Fibroblast of pulmonary artery (primary cell): ENCODE measurements around the gene CLN5.

Experiments
- DNase-seq: peaks from one replicate; pipeline ENCODE4 v3.0.0-alpha.2; 2010; ENCODE audit warnings: low read depth
- H3K4me3 ChIP-seq: replicated peaks from 2 replicates; pipeline ENCODE4 v1.5.1; 2011; ENCODE audit warnings: low read depth, mild to moderate bottlenecking, control low read depth, low read length, moderate library complexity
- TF ChIP-seq, protein P1 (sequence below): IDR thresholded peaks from 2 replicates; pipeline ENCODE4 v1.5.1; 2011; ENCODE audit warnings: mild to moderate bottlenecking, control low read depth, low read length, inconsistent platforms; ENCODE audit errors: missing control alignments

Gene CLN5

DNA sequence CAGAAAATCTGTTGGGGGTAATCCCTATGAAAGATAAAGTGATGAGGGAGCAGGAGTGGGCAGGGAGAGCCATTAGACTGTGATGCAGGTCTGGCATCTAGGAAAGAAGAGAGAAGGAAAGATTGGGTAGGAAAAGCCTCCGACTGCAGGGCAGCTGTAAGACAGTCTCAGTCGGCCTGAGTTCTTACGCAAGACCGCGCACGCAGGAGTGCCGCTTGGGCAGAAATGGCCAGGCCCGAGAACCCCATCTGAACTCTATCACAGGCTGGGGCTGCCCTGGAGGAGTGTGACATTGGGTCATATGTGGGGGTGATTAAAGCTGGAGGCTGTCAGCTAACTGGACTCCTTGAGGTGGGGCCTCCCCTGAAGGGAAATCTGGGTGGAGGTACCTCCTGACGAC, 49.0 kb downstream of the CLN5 start:
- H3K4me3 ChIP-seq, result no peak overlapping the region
- no peak for DNase-seq
- TF ChIP-seq, protein P1, sequence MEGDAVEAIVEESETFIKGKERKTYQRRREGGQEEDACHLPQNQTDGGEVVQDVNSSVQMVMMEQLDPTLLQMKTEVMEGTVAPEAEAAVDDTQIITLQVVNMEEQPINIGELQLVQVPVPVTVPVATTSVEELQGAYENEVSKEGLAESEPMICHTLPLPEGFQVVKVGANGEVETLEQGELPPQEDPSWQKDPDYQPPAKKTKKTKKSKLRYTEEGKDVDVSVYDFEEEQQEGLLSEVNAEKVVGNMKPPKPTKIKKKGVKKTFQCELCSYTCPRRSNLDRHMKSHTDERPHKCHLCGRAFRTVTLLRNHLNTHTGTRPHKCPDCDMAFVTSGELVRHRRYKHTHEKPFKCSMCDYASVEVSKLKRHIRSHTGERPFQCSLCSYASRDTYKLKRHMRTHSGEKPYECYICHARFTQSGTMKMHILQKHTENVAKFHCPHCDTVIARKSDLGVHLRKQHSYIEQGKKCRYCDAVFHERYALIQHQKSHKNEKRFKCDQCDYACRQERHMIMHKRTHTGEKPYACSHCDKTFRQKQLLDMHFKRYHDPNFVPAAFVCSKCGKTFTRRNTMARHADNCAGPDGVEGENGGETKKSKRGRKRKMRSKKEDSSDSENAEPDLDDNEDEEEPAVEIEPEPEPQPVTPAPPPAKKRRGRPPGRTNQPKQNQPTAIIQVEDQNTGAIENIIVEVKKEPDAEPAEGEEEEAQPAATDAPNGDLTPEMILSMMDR, result no peak

DNA sequence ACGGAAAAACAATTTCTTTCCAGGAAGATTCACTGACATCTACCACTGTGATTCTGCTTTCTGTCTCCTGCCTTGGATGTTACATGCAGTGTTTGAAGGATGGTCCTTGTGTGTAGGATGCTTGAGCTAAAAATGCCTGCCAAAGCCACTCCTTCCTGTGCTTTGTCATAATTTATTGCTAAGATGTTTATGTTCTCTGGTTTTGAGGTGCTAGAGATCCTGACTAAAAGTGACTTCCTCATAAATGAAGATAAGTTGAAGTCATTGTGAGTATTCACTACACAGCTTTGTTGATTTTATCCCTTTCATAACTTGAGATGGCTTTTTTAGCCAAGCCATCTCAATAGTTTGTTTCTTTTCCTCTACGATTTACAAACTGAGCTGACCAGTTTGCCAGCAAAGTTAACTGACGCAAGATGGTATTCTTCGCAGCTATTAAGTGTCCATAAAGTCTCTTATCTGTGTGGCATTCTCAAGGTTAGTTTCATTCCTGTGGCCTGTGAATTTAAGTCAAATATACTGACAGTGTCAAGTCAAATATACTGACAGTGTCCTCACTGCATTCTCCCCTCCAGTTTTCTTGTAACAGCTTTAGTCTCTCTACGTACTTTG, 50.8 kb downstream of the CLN5 start:
- no peak for DNase-seq
- no peak overlapping the region for H3K4me3 ChIP-seq
- TF ChIP-seq, protein P1, result no peak

DNA sequence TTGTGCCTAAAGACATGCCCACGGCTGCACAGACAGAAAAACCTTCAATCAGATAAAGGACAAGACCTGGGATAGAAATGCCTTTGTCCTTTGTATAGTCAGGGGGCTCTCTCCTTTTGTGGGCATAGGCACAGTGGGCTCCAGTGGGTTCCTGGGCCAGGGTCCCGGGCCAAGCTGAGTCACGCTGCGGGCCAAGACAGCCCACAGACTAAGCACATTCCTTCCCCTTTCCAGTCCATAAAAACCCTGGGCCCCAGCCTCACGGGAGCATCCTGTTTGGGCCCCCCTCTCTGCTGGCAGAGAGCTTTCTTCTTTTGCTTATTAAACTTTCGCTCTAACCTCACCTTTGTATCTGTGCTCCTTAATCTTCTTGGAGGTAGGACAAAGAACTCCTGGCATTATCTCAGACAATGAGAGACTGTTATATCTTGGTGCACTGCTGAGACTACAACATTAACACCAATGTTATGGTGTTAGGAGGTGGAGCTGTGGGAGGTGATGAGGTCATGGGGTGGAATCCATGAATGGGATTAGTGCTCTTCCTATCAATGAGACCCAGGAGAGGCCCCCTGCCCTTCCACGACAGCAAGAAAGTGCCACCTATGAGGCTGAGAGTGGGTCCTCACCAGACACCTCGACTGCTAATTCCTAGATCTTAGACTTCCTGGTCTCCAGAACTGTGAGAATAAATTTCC, 55.9 kb downstream of the CLN5 start:
- H3K4me3 ChIP-seq, result no peak overlapping the region
- TF ChIP-seq, protein P1, result no peak
- no peak for DNase-seq

DNA sequence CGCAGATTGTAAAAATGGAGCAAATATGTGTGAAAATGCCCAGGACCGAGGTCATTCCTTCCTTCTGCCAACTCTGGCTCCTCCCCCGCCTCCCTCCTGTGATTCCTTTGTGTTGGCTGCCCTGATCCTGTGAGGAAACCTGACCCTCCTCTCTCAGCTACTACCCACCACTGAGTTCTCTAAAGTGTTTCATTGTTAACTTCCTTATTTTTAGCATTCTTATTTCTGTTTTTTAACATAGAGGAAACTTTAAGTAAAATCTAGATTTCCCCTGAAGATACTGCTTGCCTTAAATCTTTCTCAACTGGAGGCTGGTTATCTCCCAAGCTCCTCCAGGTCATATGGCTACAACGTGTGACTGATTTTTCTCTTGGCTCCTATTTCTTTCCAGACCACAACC, 56.8 kb downstream of the CLN5 start:
- H3K4me3 ChIP-seq, result no peak overlapping the region
- TF ChIP-seq, protein P1, result no peak
- no peak for DNase-seq

DNA sequence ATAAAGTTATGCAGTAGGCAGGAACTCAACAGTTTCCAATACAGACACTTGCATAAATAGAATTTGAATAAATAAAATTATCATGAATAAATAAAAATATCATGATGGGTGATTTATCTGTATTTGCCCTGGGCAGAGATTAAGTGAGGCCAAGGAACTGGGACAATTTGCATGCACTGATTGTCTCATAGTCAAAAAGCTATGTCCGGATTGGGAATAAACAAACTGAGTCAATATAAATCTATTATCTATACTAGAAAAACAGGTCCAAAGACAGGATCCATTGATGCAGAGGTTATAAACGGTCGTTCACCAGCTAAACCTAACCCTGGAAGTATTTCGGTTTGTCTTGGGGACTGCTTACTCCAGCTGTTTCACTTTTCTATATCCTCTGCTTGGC, 61.3 kb downstream of the CLN5 start:
- no peak for DNase-seq
- TF ChIP-seq, protein P1, result no peak

More for the DNA sequence above, 61.3 kb downstream of the CLN5 start:
- H3K4me3 ChIP-seq, result no peak overlapping the region
